Prostate gland (tissue), 2 donors: ENCODE data around the gene PLCG2. TPM values are rescaled to one million over a fixed set of nuclear protein-coding genes. Genes with fewer than 3 reads are reported as not detected.

Experiments
- DNase-seq: peaks from one replicate; pipeline ENCODE4 v3.0.0-alpha.2; 2019; ENCODE audit warnings: low spot score
- H3K27ac ChIP-seq, 2 donors: fragments of 200-600 bp; sonication (generic); 2 replicates each; pipeline ENCODE4 v1.5.1; 2017 to 2019
- H3K27me3 ChIP-seq: fragments of 200-600 bp; sonication (generic); replicated peaks from 2 replicates; pipeline ENCODE4 v1.5.1; 2019; ENCODE audit not compliant: insufficient read depth
- H3K36me3 ChIP-seq, 2 donors: fragments of 200-600 bp; sonication (generic); 1 replicate in 1 of 2; 2 replicates in 1 of 2; pipeline versions ENCODE4 v1.5.1 to v1.8.1; 2017 to 2019
- H3K4me1 ChIP-seq: fragments of 200-600 bp; sonication (generic); replicated peaks from 2 replicates; pipeline ENCODE4 v1.5.1; 2019
- H3K4me3 ChIP-seq, 2 donors: fragments of 200-600 bp; sonication (generic); 2 replicates each; pipeline ENCODE4 v1.5.1; 2017 to 2019
- H3K9me3 ChIP-seq: fragments of 200-600 bp; sonication (generic); 2 replicates; pipeline ENCODE4 v1.5.1; 2017
- POLR2A ChIP-seq: fragments of 450-650 bp; IDR thresholded peaks from one replicate; pipeline ENCODE4 v1.6.1; 2016; ENCODE audit warnings: antibody characterized with exemption, mild to moderate bottlenecking
- POLR2AphosphoS5 ChIP-seq: sonication (generic); formaldehyde crosslinking; IDR thresholded peaks from one replicate; pipeline ENCODE4 v1.6.1; 2017; ENCODE audit warnings: antibody characterized with exemption
- WGBS: methylation state at CpG from one replicate; pipeline ENCODE4 v1.1.5; 2018; 5-methylcytosine and 5-hydroxymethylcytosine counted together
- intact Hi-C: fragments of 100-400 bp; cut with DNase I; formaldehyde crosslinking; loops from one replicate; pipeline ENCODE4 v1.14.2; 2022
- total RNA-seq, 2 donors: library from RNA; depleted of rRNA; stranded (reverse); fragments of >200 nt; gene quantifications; one replicate each; pipeline ENCODE4 v1.1.0, GENCODE V29; 2016
- TF ChIP-seq, protein P1 (sequence below), 4 experiments: fragments of 200-600 bp in 2 of 4; fragments of 450-650 bp in 2 of 4; sonication (generic) in 2 of 4; IDR thresholded peaks; 1 replicate in 3 of 4; 2 replicates in 1 of 4; pipeline ENCODE4 v1.5.1; 2016 to 2019; ENCODE audit warnings: antibody characterized with exemption in 4 of 4, mild to moderate bottlenecking in 2 of 4, moderate library complexity in 2 of 4

The PLCG2 gene
- total RNA-seq, 2 donors from 2014 or later = 10.3 to 12.8 TPM

DNA sequence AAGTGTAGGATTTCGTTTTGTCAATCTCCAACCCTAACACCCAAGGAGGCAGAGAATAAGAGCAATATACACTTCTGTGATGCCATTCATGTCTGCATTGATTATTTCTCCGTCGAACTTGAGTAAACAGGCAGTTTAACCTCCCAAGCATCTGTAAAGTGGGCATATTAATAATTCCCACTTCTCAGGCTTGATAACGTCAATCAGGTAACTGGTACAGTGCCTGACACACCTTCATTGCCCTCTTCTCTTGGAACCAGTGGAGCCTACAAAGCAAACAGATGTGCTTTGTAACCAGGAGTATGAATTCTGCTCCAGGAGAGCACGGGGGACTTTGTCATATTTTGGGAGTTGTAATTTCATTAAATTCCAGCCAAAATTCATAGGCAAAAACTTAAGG, 32.5 kb upstream of the PLCG2 start:
- H3K4me3 ChIP-seq = peak overlapping the region; percentile 5 to 25
- intact Hi-C loops = no loop called here

DNA sequence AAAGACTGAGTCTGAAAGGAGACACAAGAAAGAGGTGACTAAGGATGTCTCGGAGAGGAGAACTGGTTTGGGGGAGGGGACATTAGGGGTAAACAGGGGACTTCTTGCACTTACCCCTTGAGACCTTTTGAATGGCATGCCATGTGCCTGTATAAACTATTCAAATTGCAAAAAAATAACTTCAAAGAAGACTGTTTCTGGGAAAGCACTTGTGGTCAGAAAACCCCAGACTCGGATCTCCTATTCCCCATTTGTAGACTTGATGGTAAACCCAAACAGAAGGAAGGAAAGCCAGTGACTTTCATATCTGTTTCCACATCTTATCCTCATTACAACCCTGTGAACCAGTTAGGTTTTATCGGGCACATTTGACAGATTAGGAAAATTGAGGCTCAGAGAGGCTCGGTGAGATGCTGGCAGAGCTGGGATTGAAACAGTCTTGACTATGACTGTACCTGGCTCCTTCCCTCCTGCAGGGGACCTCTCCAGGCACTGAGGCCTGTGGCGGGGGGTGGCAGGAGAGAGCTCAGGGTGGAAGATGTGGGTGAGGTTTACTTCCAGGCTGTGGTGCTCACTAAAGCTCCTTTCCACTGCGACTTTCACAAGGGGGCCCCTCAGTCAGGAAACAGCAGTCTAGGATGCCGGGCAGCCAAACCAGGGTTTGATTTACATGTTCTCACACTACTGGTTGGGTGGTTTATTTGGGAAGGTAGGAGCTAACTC, 30.5 kb upstream of the PLCG2 start:
- 61% methylated on average over 7 of the region's 7 CpGs for WGBS
- H3K4me1 ChIP-seq = no peaks in the 10 kb centered on the region
- H3K27ac ChIP-seq = no peak overlapping the region
- no peaks in the 10 kb centered on the region for H3K36me3 ChIP-seq
- no peak for DNase-seq
- no peaks in the 10 kb centered on the region for H3K27me3 ChIP-seq
- TF ChIP-seq POLR2A (no peak), POLR2AphosphoS5 (no peak)
- TF ChIP-seq, protein P1, sequence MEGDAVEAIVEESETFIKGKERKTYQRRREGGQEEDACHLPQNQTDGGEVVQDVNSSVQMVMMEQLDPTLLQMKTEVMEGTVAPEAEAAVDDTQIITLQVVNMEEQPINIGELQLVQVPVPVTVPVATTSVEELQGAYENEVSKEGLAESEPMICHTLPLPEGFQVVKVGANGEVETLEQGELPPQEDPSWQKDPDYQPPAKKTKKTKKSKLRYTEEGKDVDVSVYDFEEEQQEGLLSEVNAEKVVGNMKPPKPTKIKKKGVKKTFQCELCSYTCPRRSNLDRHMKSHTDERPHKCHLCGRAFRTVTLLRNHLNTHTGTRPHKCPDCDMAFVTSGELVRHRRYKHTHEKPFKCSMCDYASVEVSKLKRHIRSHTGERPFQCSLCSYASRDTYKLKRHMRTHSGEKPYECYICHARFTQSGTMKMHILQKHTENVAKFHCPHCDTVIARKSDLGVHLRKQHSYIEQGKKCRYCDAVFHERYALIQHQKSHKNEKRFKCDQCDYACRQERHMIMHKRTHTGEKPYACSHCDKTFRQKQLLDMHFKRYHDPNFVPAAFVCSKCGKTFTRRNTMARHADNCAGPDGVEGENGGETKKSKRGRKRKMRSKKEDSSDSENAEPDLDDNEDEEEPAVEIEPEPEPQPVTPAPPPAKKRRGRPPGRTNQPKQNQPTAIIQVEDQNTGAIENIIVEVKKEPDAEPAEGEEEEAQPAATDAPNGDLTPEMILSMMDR (IDR thresholded peaks at IDR 0.05) = no peak
- H3K4me3 ChIP-seq = no peak overlapping the region
- intact Hi-C loops = no loop called here
- H3K9me3 ChIP-seq = no peaks in the 10 kb centered on the region

More for the DNA sequence above, 32.5 kb upstream of the PLCG2 start:
- Histone ChIP-seq H3K9me3 (no peaks in the 10 kb centered on the region), H3K4me1 (no peaks in the 10 kb centered on the region), H3K27ac (no peak overlapping the region), H3K27me3 (no peaks in the 10 kb centered on the region), H3K36me3 (no peaks in the 10 kb centered on the region)
- TF ChIP-seq POLR2A (no peak), POLR2AphosphoS5 (no peak)
- TF ChIP-seq, protein P1 (IDR thresholded peaks at IDR 0.05) = no peak
- 60% methylated on average over 5 of the region's 5 CpGs for WGBS
- DNase-seq = no peak

DNA sequence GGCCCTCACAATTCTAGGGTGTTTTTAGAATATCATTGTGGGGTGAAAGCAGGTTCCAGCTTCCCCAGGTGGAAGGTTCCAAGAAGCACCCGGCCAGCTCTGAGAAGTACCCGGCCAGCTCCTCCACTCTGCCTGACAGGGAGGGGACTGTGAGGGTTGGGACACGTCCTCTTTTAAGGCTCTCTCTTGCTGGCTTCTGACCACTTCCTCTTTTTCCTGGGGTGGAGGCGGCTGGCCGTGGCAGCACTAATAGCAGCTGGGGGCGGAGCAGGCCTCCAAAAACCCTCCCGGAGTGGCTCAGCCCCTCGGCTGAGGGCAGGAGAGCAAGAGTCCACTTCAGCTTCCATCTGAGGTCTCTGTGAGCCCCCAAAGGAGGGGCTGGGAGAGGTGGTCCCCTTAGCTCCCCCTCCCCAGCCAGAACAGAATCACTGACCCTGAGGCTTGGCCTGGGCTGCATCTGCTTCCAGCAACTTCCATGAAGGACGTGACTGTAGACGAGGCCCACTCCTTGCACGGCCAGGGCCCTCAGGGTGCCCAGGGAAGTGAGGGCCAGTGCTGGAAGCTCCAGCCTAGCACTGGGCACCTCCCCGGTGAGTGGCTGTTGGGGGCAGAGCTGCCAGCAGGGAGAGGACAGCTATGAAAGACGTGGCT, 26.7 kb upstream of the PLCG2 start:
- WGBS = 67% methylated on average over 12 of the region's 13 CpGs
- no peak overlapping the region for H3K27ac ChIP-seq

DNA sequence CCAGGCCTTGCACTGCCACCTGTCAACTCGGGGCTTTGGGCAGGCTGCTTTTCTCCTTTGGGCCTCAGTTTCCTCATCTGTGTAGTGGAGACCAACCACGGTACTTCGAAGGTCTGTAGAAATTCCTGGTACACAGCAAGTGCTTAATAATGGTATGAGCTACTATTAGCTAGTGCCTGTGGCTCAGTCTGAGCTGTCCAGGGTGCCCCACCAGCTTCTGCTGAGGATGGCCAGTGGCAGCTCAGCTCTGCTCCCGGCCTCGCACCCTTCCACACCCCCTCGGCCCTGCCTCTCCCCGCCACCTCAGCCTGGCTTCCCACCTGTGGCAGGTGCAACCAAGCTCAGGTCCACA, 26.2 kb upstream of the PLCG2 start:
- no peak overlapping the region for H3K4me3 ChIP-seq
- H3K9me3 ChIP-seq = no peaks in the 10 kb centered on the region
- WGBS = 97% methylated on average over 7 of the region's 7 CpGs
- H3K36me3 ChIP-seq = no peaks in the 10 kb centered on the region
- no peaks in the 10 kb centered on the region for H3K4me1 ChIP-seq
- TF ChIP-seq, protein P1 (IDR thresholded peaks at IDR 0.05) = no peak
- no peak for TF ChIP-seq POLR2A
- no peak for TF ChIP-seq POLR2AphosphoS5
- intact Hi-C loops = no loop called here
- H3K27me3 ChIP-seq = no peaks in the 10 kb centered on the region
- H3K27ac ChIP-seq = no peak overlapping the region
- no peak for DNase-seq

More for the DNA sequence above, 26.7 kb upstream of the PLCG2 start:
- intact Hi-C loops = no loop called here
- H3K4me1 ChIP-seq = no peaks in the 10 kb centered on the region
- no peak overlapping the region for H3K4me3 ChIP-seq
- TF ChIP-seq POLR2AphosphoS5 = no peak
- TF ChIP-seq, protein P1 (IDR thresholded peaks at IDR 0.05) = no peak
- no peak for TF ChIP-seq POLR2A
- H3K27me3 ChIP-seq = no peaks in the 10 kb centered on the region
- no peak for DNase-seq
- no peaks in the 10 kb centered on the region for H3K9me3 ChIP-seq
- no peaks in the 10 kb centered on the region for H3K36me3 ChIP-seq

DNA sequence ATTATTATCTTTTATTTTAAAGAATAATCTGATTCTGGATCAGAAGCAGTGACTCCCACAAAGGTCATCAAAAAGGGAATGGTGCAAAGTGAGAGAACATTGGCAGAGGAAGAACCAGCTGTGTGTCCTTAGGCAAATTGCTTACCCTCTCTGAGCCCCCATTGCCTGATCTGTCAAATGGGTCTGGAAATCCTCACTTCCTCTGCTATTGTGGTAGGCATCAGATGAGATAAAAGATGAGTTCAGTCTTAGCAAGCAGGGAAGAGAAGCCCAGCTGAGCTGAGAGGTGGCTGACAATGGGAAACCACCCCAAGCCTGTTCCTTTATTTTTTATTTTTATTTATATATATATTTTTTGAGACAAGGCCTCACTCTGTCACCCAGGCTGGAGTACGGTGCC, 24.2 kb upstream of the PLCG2 start:
- Histone ChIP-seq H3K27me3 (no peaks in the 10 kb centered on the region), H3K9me3 (no peaks in the 10 kb centered on the region), H3K27ac (no peak overlapping the region), H3K4me1 (no peaks in the 10 kb centered on the region), H3K4me3 (no peak overlapping the region), H3K36me3 (no peaks in the 10 kb centered on the region)
- DNase-seq = no peak
- 100% methylated on average over 1 of the region's 1 CpG for WGBS
- intact Hi-C loops = no loop called here
- no peak for TF ChIP-seq POLR2A
- TF ChIP-seq, protein P1 (IDR thresholded peaks at IDR 0.05) = no peak
- TF ChIP-seq POLR2AphosphoS5 = no peak
